ENCODE measurements around the gene PPP1CB.
"Not testable (repeated sequence)": the region's sequence is repeated elsewhere in the genome, so short reads cannot be mapped to it uniquely, and the experiment has no call there.

Gene PPP1CB

DNA sequence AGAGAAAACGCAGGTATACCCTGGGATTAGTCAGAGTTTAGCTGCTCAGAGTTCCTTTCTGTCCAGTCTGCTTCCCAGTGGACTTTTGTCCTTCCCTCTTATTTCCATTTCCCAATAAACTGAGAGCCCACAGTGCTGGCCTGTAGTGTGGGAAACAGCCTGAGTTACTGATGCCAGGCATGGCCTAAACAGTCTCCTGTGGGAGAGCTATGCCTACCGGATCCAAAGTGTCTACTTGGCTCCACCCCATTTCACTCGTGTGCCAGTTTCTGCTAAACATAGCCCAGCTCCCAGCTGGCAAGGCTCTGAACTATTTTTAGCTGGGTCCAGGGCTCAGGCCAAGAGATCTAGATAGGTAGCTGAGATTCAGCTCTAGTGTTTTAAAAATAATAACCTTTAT is 15.6 kb upstream of the PPP1CB start:
- DNase-seq (ENCODE audit: low read depth), result no peak
- no peak overlapping the region for H3K4me3 ChIP-seq (ENCODE audit: low read depth, low read length)
- TF ChIP-seq, protein P1, sequence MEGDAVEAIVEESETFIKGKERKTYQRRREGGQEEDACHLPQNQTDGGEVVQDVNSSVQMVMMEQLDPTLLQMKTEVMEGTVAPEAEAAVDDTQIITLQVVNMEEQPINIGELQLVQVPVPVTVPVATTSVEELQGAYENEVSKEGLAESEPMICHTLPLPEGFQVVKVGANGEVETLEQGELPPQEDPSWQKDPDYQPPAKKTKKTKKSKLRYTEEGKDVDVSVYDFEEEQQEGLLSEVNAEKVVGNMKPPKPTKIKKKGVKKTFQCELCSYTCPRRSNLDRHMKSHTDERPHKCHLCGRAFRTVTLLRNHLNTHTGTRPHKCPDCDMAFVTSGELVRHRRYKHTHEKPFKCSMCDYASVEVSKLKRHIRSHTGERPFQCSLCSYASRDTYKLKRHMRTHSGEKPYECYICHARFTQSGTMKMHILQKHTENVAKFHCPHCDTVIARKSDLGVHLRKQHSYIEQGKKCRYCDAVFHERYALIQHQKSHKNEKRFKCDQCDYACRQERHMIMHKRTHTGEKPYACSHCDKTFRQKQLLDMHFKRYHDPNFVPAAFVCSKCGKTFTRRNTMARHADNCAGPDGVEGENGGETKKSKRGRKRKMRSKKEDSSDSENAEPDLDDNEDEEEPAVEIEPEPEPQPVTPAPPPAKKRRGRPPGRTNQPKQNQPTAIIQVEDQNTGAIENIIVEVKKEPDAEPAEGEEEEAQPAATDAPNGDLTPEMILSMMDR (IDR thresholded peaks at IDR 0.05; ENCODE audit: insufficient read depth, low read depth, low read length, missing control alignments), result no peak

- no peak overlapping the region for H3K4me3 ChIP-seq (ENCODE audit: low read depth, low read length)
- no peak for DNase-seq (ENCODE audit: low read depth)
- TF ChIP-seq, protein P1 (IDR thresholded peaks at IDR 0.05; ENCODE audit: insufficient read depth, low read depth, low read length, missing control alignments), result no peak
These were observed 14.0 kb upstream of the PPP1CB start for GRCh38 chr2:28737655-28738054.

DNA sequence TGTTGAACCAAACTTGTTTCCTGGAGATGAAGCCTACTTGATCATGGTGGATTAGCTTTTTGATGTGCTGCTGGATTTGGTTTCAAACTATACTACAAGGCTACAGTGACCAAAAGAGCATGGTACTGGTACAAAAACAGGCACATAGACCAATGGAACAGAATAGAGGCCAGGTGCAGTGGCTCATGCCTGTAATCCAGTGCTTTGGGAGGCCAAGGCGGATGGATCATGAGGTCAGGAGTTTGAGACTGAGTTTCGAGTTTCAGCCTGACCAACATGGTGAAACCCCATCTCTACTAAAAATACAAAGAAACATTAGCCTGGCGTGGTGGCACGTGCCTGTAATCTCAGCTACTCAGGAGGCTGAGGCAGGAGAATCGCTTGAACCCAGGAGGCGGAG is 9.0 kb upstream of the PPP1CB start:
- DNase-seq (ENCODE audit: low read depth); H3K4me3 ChIP-seq (ENCODE audit: low read depth, low read length): not testable (repeated sequence)

DNA sequence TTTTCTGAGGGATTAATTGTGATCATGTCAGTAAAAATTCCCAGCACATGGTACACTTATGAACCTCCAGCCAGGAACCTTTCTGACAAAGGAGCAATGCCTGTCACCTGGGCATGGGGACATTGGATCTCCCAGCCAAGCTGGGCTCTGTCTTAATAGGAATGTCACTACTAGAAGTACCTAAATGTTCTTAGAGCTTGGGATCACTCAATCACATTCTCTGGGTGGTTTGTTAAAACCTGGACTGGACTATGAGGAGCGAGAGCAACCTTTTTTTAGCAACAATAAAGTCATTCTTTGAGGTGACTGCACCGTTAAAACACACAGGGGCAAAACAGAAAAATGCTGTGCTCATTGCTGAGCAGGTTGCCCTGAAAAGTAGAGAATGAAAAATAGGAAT is 6.4 kb upstream of the PPP1CB start:
- TF ChIP-seq, protein P1 (IDR thresholded peaks at IDR 0.05; ENCODE audit: insufficient read depth, low read depth, low read length, missing control alignments), result no peak
- DNase-seq (ENCODE audit: low read depth), result no peak
- no peak overlapping the region for H3K4me3 ChIP-seq (ENCODE audit: low read depth, low read length)

GRCh38 chr2:28745876-28746275 is 5.8 kb upstream of the PPP1CB start:
- TF ChIP-seq, protein P1 (IDR thresholded peaks at IDR 0.05; ENCODE audit: insufficient read depth, low read depth, low read length, missing control alignments), result no peak
- no peak for DNase-seq (ENCODE audit: low read depth)

GRCh38 chr2:28746429-28747111 is 5.1 kb upstream of the PPP1CB start:
- no peak overlapping the region for H3K4me3 ChIP-seq (ENCODE audit: low read depth, low read length)
- TF ChIP-seq, protein P1 (IDR thresholded peaks at IDR 0.05; ENCODE audit: insufficient read depth, low read depth, low read length, missing control alignments), result no peak
- DNase-seq (ENCODE audit: low read depth), result no peak

More at GRCh38 chr2:28745876-28746275, 5.8 kb upstream of the PPP1CB start:
- H3K4me3 ChIP-seq (ENCODE audit: low read depth, low read length), result no peak overlapping the region

GRCh38 chr2:28747714-28748113 is 3.9 kb upstream of the PPP1CB start:
- H3K4me3 ChIP-seq (ENCODE audit: low read depth, low read length), result no peak overlapping the region
- no peak for DNase-seq (ENCODE audit: low read depth)
- TF ChIP-seq, protein P1 (IDR thresholded peaks at IDR 0.05; ENCODE audit: insufficient read depth, low read depth, low read length, missing control alignments), result no peak
